GM18873 (cell line): ENCODE results near the gene ACSM2B.
"Not testable (repeated sequence)": the region's sequence is repeated elsewhere in the genome, so short reads cannot be mapped to it uniquely, and the experiment has no call there.

Experiments
- ATAC-seq: cut with Tn5 transposase; IDR thresholded peaks from one replicate; pipeline ENCODE4 v1.9.1; 2021; ENCODE audit warnings: mild to moderate bottlenecking, moderate library complexity, moderate number of reproducible peaks; ENCODE audit not compliant: unreplicated experiment, low FRiP score

ACSM2B gene

GRCh38 chr16:20595694-20596093 lies 19.5 kb upstream of the ACSM2B start:
- not testable (repeated sequence) for ATAC-seq

GRCh38 chr16:20595068-20595467 lies 18.9 kb upstream of the ACSM2B start:
- ATAC-seq, result not testable (repeated sequence)

GRCh38 chr16:20592780-20593179 lies 16.6 kb upstream of the ACSM2B start:
- ATAC-seq, result not testable (repeated sequence)

GRCh38 chr16:20589486-20589885 lies 13.3 kb upstream of the ACSM2B start:
- ATAC-seq, result not testable (repeated sequence)

GRCh38 chr16:20587645-20588074 lies 11.5 kb upstream of the ACSM2B start:
- ATAC-seq, result not testable (repeated sequence)

GRCh38 chr16:20586716-20587115 lies 10.5 kb upstream of the ACSM2B start:
- ATAC-seq, result not testable (repeated sequence)

GRCh38 chr16:20586112-20586511 lies 9.9 kb upstream of the ACSM2B start:
- ATAC-seq, result not testable (repeated sequence)

GRCh38 chr16:20580487-20581259 lies 4.5 kb upstream of the ACSM2B start:
- not testable (repeated sequence) for ATAC-seq

GRCh38 chr16:20578091-20578490 lies 1.9 kb upstream of the ACSM2B start:
- not testable (repeated sequence) for ATAC-seq

- not testable (repeated sequence) for ATAC-seq
These were observed 7.0 kb downstream of the ACSM2B start for GRCh38 chr16:20569117-20569651.

GRCh38 chr16:20568404-20568803 lies 7.8 kb downstream of the ACSM2B start:
- no peak for ATAC-seq

- ATAC-seq, result no peak
These were observed 9.3 kb downstream of the ACSM2B start for GRCh38 chr16:20566864-20567263.

GRCh38 chr16:20565334-20565733 lies 10.8 kb downstream of the ACSM2B start:
- ATAC-seq, result not testable (repeated sequence)

GRCh38 chr16:20564218-20564617 lies 11.9 kb downstream of the ACSM2B start:
- not testable (repeated sequence) for ATAC-seq

- ATAC-seq, result not testable (repeated sequence)
These were observed 20.5 kb downstream of the ACSM2B start for GRCh38 chr16:20555628-20556027.

GRCh38 chr16:20554689-20555088 lies 21.5 kb downstream of the ACSM2B start:
- ATAC-seq, result not testable (repeated sequence)

- ATAC-seq, result not testable (repeated sequence)
These were observed 22.7 kb downstream of the ACSM2B start for GRCh38 chr16:20553493-20553892.

GRCh38 chr16:20546951-20547350 lies 29.2 kb downstream of the ACSM2B start:
- not testable (repeated sequence) for ATAC-seq

GRCh38 chr16:20546278-20546853 lies 29.8 kb downstream of the ACSM2B start:
- ATAC-seq, result not testable (repeated sequence)

GRCh38 chr16:20540603-20541316 lies 35.4 kb downstream of the ACSM2B start:
- ATAC-seq, result not testable (repeated sequence)

GRCh38 chr16:20538687-20539086 lies 37.5 kb downstream of the ACSM2B start:
- ATAC-seq, result no peak
